GM21423 (cell line): Measurements from ENCODE around the gene SLC25A42.
"Not testable (repeated sequence)": the region's sequence is repeated elsewhere in the genome, so short reads cannot be mapped to it uniquely, and the experiment has no call there.

Experiments
- ATAC-seq: cut with Tn5 transposase; IDR thresholded peaks from one replicate; pipeline ENCODE4 v1.9.1; 2021; ENCODE audit warnings: mild to moderate bottlenecking, moderate library complexity; ENCODE audit not compliant: unreplicated experiment

SLC25A42 gene

DNA sequence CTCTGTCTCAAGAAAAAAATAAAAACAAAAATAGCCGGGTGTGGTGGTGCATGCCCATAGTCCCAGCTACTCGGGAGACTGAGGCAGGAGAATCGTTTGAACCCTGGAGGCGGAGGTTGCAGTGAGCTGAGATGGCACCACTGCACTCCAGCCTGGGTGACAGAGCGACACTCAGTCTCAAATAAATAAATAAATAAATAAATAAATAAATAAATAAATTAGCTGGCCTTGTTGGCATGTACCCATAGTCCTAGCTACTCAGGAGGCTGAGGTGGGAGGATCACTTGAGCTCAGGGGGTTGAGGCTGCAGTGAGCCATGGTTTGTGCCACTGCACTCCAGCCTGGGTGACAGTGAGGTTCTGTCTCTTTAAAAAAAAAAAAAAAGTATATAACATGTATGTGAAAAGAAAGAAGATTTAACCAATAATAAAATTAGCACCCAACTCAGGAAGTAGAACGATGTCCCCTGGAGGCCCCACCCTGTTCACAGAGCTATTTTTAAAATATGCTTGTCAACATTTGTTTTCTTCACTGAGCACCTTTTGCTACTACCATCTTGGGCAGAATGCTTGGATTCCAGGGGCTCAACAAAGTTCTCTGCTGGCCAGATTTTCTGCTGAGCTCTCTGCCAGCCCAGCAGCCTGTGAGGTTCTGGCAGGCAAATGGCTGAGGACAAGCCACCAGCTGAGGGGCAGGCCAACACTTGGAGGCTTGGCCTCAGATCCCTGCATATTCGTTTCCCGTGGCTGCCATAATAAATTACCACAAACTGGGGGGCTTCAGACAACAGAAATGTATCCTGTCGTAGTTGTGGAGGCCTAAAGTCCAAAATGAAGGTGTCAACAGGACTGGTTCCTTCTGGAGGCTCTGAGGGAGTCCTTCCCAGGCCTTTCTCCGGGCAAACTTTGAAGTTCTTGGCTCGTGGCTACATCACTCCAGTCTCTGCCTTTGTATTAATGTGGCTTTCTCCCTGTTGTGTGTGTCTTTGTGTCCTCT lies 5.2 kb downstream of the SLC25A42 start:
- ATAC-seq = no peak

DNA sequence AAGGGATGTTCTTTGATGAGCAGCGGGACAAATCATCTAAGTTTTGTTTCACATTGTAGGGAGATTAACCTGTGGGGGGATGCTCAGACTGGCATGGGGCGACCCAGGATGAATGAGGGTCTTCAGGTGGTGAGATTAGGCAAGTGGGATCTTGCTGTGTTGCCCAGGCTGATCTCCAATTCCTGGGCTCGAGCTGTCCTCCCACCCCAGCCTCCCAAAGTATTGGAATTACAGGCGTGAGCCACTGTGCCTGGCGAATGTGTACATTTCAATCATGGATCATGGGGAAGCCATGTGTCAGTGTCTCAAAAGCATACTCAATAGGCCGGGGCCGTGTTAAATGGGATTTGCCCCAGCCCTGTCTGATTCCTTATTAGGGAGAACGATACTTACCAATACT lies 8.1 kb downstream of the SLC25A42 start:
- ATAC-seq = no peak

DNA sequence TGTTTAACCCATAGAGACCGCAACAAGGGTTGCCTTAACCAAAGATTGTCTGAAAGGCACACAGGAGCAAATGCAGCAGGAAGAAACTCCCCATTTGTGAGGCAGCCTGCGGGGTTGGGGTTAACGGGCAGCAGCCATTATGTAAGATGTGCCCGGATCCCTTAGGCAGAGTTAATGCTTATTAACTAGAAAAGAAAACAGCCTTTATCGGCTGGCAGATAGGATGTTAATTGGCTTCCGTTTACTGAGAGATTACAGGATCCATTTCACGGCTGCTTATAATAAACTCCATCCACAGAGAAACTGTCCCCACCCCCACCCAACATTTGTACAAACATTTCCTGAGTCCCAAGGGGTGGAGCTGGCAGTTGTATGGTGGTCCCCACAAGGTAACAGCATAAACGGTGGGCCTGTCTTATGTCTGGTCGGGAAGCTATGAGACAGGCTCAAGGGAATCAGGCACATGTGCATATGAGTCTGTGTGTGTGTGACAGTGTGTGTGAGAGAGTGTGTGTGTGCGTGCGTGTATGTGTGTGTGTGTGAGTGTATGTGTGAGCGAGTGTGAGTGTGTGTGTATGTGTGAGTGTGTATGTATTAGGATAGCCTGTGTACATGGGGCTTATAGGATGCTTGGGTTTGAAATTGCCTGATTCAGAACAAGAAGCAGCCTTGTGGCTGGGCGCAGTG lies 10.5 kb downstream of the SLC25A42 start:
- ATAC-seq = no peak

DNA sequence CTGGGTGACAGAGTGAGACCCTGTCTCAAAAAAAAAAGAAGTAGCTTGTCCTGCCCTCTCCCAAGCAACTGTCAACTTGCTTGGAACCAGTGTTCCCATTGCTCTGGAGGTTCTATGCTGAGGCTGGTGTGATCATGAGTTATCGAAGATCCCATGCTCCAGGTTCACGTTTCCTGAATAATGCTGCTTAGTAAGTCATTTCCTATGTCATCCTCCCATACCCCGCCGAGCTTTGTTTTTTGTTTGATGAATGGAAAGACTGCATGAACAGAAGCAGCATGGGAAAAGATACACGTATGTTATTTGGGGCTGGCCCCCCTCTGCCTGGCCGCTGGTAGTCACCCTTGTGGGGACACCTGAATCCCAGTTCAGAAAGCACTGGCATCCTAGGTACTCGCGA lies 11.3 kb downstream of the SLC25A42 start:
- no peak for ATAC-seq

DNA sequence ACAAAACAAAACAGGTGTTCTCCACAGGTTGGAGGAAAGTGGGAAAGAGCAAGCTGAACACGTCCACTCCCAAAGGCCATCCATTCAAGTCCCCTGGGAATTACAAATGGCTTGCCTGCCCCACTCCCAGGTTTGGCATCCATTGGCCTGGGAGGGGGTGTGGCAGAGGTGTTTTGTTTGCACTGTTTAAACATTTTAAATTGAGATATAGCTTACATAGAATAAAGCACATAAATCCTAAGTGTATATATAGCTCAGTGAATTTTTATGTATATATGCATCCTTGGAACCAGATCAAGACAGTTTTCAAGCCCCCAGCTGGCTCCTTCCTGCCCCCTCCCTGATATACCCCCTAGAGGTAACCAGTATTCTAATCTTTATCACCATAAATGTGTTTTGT lies 12.7 kb downstream of the SLC25A42 start:
- ATAC-seq = no peak

DNA sequence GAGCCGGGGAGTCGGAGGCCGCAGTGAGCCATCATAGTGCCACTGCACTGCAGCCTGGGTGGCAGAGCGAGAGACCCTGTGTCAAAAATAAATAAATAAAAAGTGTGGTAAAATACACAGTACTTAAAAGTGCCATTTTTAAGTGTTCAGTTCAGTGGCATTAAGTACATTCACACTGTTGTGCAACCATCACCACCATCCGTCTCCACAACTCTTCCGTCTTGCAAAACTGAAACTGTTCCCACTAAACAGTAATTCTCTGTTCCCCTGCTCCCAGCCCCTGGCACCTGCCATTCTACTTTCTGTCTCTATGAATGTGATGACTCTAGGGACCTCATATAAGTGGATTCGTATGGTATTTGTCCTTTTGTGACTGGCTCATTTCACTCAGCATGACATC lies 13.3 kb downstream of the SLC25A42 start:
- ATAC-seq = no peak

DNA sequence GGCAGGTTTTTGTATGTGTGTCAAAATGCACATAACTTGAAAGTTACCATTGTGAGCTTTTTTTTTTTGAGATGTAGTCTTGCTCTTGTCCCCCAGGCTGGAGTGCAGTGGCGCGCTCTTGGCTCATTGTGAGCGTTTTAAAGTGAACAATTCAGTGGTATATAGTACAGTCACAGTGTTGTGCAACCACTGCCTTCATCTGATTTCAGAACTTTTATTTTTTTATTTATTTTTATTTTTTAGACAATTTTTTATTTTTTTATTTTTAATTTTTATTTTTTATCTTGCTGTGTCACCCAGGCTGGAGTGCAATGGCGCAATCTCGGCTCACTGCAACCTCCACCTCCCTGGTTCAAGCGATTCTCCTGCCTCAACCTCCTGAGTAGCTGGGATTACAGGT lies 15.0 kb downstream of the SLC25A42 start:
- ATAC-seq = no peak

DNA sequence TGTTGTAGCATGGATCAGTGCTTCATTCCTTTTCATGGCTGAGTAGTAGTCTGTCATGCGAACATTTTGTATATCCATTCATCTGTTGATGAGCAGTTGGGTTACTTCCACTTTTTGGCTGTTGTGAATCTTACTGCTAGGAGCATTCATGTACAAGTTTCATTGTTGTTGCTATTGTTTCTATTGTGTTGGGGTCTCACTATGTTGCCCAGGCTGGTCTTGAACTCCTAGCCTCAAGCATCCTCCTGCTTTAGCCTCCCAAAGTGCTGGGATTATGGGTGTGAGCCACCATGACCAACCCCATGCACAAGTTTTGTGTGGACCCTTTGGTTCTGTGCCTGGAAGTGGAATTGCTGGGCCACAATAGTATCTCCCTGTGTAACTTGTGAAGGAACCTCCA lies 15.8 kb downstream of the SLC25A42 start:
- ATAC-seq = no peak

DNA sequence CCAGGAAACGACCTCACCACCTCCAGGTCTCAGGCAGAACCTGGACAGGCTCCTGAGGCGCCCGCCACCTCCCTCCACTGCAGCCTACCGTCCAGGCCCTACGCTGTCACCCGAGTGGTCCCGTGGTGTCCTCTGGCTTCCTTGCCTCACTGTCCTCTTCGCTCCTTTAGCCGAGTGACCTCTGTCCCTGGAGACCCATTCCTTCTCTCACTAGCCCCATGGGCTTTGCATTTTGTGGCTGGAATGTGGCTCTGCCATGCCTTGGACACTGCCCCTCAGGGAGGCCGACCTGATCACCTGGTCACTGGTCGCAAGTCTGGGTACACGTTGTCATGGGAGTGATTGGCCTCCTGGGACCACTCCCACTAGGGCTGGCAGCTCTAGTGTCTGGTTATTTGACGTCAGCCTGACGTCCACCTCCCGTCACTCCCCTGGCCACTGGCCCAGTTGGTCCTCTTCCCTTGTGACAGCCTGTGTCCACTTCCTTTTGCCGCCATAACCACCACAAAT lies 17.9 kb downstream of the SLC25A42 start:
- no peak for ATAC-seq

DNA sequence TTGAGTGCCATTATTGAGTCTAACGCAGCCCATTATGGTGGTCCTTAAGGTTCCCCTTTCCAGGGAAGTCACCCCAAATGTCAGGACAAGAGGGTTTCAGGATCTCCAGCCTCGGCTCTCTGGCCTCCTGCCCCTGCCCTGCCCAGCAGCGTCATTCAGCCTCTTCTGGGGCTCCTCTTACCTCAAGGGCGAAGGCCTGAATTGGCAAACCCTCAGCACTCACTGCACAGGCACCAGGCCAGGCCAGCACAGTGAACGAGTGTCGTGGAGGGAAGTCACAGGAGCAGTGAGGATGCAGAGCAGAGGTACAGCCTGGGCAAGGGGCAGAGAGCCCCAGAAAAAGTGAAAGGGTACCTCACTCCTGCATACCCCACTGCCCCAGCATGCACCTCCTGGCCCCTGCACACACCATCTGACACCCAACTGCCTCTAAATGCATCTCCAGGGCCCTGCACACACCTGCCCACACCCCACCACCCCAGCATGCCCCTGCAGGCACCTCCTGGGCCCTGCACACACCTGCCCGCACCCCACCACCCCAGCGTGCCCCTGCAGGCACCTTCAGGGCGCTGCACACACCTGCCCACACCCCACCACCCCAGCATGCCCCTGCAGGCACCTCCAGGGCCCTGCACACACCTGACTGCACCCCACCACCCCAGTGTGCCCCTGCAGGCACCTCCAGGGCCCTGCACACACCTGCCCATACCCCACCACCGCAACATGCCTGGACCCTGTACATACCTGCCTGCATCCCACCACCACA lies 19.8 kb downstream of the SLC25A42 start:
- ATAC-seq = no peak

DNA sequence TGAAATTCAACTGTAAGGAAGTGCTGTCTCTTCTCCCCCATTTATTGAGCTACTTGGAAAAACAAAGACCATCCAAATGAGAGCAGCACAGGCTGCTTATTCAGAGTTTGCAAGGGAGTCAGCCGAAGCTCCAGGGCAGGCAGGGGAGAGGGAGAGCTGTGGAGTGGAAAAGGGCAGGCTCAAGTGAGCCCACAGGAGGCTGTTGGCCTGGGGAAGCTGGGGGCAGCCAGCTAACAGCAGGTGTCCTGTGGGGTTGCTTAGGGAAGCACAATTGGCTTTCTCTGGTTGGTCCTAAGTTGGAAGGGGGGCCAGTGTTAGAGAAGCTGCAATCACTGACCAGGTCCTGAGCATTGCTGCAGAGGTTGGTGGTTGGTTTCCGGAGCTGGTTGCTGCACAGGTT lies 23.9 kb downstream of the SLC25A42 start:
- ATAC-seq = no peak

DNA sequence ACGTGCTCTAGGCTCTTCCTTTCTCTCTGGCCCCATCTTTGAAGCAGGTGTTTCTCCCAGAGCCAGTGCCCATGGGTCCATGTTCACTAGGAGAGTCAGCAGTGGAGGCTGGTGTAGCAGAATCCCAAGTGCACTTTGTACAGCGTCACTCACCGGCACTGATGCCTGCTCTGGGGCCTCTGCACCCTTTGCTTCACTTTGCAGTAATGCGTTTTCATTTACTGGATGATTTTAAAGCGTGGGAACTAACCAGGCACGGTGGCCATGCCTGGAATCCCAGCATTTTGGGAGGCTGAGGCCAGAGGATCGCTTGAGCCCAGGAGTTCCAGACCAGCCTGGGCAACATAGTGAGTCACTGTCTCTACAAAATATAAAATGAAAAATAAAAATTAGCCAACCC lies 30.7 kb downstream of the SLC25A42 start:
- no peak for ATAC-seq

DNA sequence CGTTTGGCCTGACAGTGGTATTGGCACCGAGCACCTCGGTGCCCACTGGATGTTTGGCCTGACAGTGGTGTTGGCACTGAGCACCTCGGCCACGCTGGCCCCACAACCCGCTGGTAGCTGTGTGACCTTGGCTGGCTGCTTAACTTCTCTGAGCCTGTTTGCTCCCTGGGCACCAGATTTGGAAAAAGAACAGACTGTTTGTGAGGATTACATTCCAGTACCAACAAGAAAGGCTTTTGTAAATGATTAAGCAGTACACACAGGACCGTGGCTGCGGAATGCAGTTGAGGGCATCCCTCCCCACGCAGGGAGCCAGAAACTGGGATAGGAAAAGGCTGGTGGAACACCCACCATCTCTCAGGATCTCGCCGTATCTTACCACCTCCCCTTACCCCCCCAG lies 31.9 kb downstream of the SLC25A42 start:
- no peak for ATAC-seq

DNA sequence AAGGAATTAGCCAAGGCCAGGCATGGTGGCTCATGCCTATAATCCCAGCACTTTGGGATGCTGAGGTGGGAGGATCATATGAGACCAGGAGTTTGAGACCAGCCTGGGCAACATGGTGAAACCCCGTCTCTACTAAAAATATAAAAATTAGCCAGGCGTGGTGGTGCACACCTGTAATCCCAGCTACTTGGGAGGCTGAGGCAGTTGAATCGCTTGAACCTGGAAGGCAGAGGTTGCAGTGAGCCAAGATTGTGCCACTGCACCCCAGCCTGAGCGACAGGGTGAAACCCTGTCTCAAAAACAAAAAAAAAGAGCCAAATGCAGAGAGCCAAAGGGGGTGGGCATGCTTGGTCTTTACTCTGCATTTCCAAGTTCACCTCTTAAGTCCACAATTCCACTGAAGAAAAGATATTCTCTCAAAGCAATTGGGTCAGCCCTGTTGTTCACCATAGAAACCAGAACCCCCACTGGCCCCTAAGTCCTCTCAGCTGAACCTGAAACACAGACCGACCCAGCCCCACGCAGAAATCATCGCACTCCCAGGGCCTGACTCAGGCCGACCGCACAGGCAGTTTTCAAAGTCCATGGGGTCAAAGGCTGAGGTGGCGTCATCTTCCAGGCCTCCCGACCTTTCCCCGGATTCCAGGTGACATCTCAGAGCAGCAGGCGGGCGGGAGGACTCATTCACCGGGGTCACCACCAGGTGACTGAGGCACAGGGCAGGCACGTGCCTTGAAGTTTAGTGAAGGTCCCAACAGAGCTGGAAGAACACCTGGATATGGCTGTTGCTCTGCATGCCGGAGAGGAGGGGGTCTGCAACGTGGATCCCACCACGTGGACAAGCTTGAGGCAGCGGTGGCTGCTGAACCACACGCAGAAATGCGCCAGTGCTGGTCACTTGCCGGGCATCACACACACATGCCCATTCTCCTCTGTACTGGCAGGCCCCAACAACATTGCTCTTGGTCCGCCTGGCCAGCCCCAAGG lies 33.1 kb downstream of the SLC25A42 start:
- no peak for ATAC-seq

DNA sequence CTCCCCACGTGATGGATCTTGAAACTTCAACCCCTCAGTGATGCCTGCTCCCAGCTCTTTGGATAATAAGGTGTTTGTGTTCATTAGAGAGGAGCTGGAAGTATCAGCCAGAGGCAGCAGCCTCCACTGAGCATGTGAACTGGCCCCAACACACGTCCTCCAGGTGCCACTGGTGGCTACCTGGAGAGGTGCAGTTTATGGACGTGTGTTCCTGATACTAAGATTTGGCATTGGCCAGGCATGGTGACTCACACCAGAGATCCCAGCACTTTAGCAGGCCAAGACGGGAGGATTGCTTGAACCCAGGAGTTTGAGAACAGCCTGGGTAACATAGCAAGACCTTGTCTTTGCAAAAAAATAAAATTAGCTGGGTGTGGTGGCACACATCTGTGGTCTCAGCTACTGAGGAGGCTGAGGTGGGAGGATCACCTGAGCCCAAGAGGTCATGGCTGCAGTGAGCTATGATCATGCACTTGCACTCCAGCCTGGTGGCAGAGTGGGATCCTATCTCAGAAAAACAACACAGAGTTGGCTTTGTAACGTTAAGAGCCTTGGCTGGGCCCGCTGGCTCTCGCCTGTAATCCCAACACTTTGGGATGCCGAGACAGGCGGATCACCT lies 34.4 kb downstream of the SLC25A42 start:
- ATAC-seq = no peak

DNA sequence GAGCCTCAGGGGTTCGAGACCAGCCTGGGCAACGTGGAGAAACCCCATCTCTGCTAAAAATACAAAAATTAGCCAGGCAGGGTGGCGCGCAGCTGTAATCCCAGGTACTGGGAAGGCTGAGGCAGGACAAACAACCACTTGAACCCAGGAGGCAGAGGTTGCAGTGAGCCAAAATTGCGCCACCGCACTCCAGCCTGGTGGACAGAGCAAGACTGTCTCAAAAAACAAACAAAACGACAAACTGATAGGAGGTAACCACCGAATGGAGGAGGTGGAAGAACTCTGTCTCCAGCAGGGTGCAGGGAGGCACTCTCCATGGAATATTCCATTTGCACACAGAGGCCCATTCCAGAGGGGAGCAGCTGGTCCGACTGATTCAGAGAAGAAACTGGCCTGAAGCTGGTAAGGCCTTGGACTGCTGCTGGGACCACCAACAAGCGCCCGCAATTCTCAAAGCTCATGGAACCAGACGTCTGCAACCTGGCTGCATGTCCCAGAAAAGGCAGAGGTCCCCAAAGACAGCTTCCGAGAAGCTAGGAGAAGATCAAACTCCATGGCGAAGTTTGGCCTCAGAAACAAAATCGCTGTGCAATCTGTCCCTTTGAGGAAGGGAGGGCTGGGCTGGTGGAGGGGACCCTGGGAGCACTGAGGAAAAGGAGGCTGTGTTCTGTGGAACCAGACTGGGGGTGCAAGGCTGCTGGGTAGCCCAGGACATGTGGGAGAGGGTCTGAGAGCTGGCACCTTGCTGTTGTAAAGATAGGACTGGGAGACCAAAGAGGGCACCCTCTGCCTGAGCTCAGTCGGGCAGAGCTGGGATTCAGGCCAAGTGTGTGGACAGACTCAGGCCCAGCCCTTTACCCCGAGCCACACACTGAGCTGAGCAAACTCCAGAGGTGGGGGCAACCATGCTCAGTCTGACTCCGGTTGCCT lies 35.2 kb downstream of the SLC25A42 start:
- no peak for ATAC-seq

DNA sequence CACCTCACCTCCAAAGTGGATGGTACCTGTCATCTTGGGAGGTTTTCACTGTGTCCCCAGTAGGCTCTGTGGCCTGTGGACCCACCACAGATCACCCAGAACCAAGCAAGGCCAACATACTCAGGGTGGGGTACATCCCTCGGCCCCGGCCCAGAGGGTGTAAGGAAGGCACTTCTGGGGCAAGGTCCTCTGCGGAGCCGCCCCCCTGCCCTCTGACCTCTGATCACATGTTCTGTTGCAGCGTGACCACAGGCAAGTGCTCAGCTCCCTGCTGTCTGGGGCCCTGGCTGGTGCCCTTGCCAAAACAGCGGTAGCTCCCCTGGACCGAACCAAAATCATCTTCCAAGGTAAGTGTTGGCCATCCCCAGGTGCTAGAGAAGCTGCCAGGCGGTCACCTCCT lies 37.7 kb downstream of the SLC25A42 start:
- ATAC-seq = no peak

DNA sequence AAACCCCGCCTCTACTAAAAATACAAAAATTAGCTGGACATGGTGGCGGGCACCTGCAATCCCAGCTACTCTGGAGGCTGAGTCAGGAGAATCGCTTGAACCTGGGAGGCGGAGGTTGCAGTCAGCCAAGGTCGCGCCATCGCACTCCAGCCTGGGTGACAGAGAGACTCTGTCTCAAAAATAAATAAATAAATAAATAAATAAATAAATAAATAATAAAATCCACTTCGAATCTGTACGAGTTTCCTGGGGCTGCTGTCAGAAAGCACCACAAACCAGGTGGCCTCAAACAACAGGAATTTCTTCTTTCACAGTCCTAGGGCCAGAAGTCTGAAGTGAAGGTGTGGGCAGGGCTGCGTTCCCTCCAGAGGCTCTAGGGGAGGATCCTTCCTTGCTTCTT lies 38.8 kb downstream of the SLC25A42 start:
- not testable (repeated sequence) for ATAC-seq

DNA sequence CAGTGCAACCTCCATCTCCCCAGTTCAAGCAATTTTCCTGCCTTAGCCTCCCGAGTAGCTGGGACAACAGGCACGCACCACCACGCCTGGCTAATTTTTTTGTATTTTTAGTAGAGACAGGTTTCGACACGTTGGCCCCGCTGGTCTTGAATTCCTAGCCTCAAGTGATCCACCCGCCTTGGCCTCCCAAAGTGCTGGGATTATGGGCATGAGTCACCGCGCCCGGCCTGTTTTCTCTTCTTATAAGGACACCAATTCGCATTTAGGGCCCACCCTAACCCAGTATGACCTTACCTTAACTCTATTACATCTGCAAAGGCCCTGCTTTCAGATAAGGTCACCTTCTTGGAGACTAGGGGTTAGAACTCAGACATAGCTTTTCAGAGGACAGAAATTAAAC lies 39.4 kb downstream of the SLC25A42 start:
- ATAC-seq = no peak
